Myocyte (in vitro differentiated cells): ENCODE measurements around the gene KPNA3. TPM values are rescaled to one million over a fixed set of nuclear protein-coding genes. Genes with fewer than 3 reads are reported as not detected.

Experiments used
- total RNA-seq: library from RNA; depleted of rRNA; stranded (reverse); fragments of >200 nt; gene quantifications from 2 replicates; pipeline ENCODE4 v1.2.3, GENCODE V29; 2014

Gene KPNA3
- total RNA-seq, 1 donor from 2014 or later: 35.8 TPM

Other genes starting within 250 kb of the KPNA3 start
- 27.9 and 38.7 TPM in 2 replicates for gene RCBTB1, start 207.1 kb downstream of the KPNA3 start, total RNA-seq
- not detected in 2 replicates for gene ARL11, start 164.2 kb downstream of the KPNA3 start, total RNA-seq
- 18.8 and 26.3 TPM in 2 replicates for gene EBPL, start 101.2 kb downstream of the KPNA3 start, total RNA-seq
- 6.9 and 8.7 TPM in 2 replicates for gene SPRYD7, start 143.7 kb upstream of the KPNA3 start, total RNA-seq
- 26.4 and 31.6 TPM in 2 replicates for gene TRIM13, start 204.4 kb upstream of the KPNA3 start, total RNA-seq
- 2.8 TPM in 1 of 2 replicates, not detected in the other for gene KCNRG, start 222.8 kb upstream of the KPNA3 start, total RNA-seq